ENCODE data around the gene PEAK1.
"Not testable (repeated sequence)": the region's sequence is repeated elsewhere in the genome, so short reads cannot be mapped to it uniquely, and the experiment has no call there.

PEAK1 gene

GRCh38 chr15:77291107-77291506, 128.8 kb downstream of the PEAK1 start:
- no peak for TF ChIP-seq CTCF (conservative IDR thresholded peaks at IDR 0.05; ENCODE audit: low read length)
- H3K4me3 ChIP-seq (ENCODE audit: low read length): no peak overlapping the region
- DNase-seq (ENCODE audit: low read depth): no peak

- H3K4me3 ChIP-seq (ENCODE audit: low read length): no peak overlapping the region
- DNase-seq (ENCODE audit: low read depth): no peak
- TF ChIP-seq CTCF (conservative IDR thresholded peaks at IDR 0.05; ENCODE audit: low read length): no peak
Measured at GRCh38 chr15:77287385-77287784, 132.5 kb downstream of the PEAK1 start.

- DNase-seq (ENCODE audit: low read depth): no peak
- no peak overlapping the region for H3K4me3 ChIP-seq (ENCODE audit: low read length)
- TF ChIP-seq CTCF (conservative IDR thresholded peaks at IDR 0.05; ENCODE audit: low read length): no peak
Measured at GRCh38 chr15:77285057-77285997, 134.6 kb downstream of the PEAK1 start.

- no peak for TF ChIP-seq CTCF (conservative IDR thresholded peaks at IDR 0.05; ENCODE audit: low read length)
- peak; percentile 96 for DNase-seq (ENCODE audit: low read depth)
- no peak overlapping the region for H3K4me3 ChIP-seq (ENCODE audit: low read length)
Measured at GRCh38 chr15:77282333-77282732, 137.6 kb downstream of the PEAK1 start.

GRCh38 chr15:77276943-77277342, 143.0 kb downstream of the PEAK1 start:
- no peak for DNase-seq (ENCODE audit: low read depth)
- TF ChIP-seq CTCF (conservative IDR thresholded peaks at IDR 0.05; ENCODE audit: low read length): no peak
- H3K4me3 ChIP-seq (ENCODE audit: low read length): no peak overlapping the region

- H3K4me3 ChIP-seq (ENCODE audit: low read length): no peak overlapping the region
- no peak for DNase-seq (ENCODE audit: low read depth)
- TF ChIP-seq CTCF (conservative IDR thresholded peaks at IDR 0.05; ENCODE audit: low read length): no peak
Measured at GRCh38 chr15:77276096-77276495, 143.8 kb downstream of the PEAK1 start.

- DNase-seq (ENCODE audit: low read depth): not testable (repeated sequence)
Measured at GRCh38 chr15:77273136-77273535, 146.8 kb downstream of the PEAK1 start.

More at GRCh38 chr15:77273136-77273535, 146.8 kb downstream of the PEAK1 start:
- not testable (repeated sequence) for H3K4me3 ChIP-seq (ENCODE audit: low read length)

All from AG10803 (cell line).